HEK293 (cell line): ENCODE data around the gene GMEB2.

ENCODE experiments used
- CTCF ChIA-PET: fragments of 350-600 bp; formaldehyde crosslinking; extraction: SDS; loops from one replicate; lab custom pipeline; 2021; ENCODE audit warnings: antibody characterized with exemption; lab: Yijun Ruan, JAX
- POLR2A ChIA-PET: fragments of 300-600 bp; formaldehyde crosslinking; extraction: SDS; loops from one replicate; lab custom pipeline; 2020; ENCODE audit warnings: antibody characterized with exemption, inconsistent platforms; lab: Yijun Ruan, JAX
- H3K27ac ChIP-seq: fragments of 200-500 bp; sonication (Bioruptor generic); 2 replicates; pipeline ENCODE4 v1.5.1; 2014; ENCODE audit warnings: low read depth, low read length, control low read depth, inconsistent platforms; ENCODE audit errors: extremely low read depth
- H3K36me3 ChIP-seq, 2 experiments: fragments of 200-500 bp in 1 of 2; sonication (Bioruptor generic) in 1 of 2; 1 replicate in 1 of 2; 2 replicates in 1 of 2; pipeline ENCODE4 v1.5.1; 2014 to 2017; ENCODE audit warnings: inconsistent platforms in 2 of 2, low read length in 2 of 2; ENCODE audit not compliant: control insufficient read depth in 2 of 2, insufficient read depth in 1 of 2
- H3K4me1 ChIP-seq: fragments of 200-500 bp; sonication (Bioruptor generic); 2 replicates; pipeline ENCODE4 v1.5.1; 2014; ENCODE audit warnings: mild to moderate bottlenecking, low read length, inconsistent platforms; ENCODE audit not compliant: control insufficient read depth, insufficient read depth
- H3K4me3 ChIP-seq: 2 replicates; pipeline ENCODE4 v1.5.1; 2011; ENCODE audit warnings: low read depth, mild to moderate bottlenecking, control low read depth, low read length, moderate library complexity
- H3K9me3 ChIP-seq: fragments of 200-500 bp; sonication (Bioruptor generic); 2 replicates; pipeline ENCODE4 v1.5.1; 2014; ENCODE audit warnings: low read depth, low read length, inconsistent platforms; ENCODE audit not compliant: control insufficient read depth, insufficient read depth
- CTCF ChIP-seq: fragments of 450-650 bp; formaldehyde crosslinking; IDR thresholded peaks from 2 replicates; pipeline ENCODE4 v1.5.1; 2016; ENCODE audit warnings: missing biosample characterization, missing genetic modification characterization
- FEZF1 ChIP-seq: fragments of 450-650 bp; formaldehyde crosslinking; IDR thresholded peaks from 2 replicates; pipeline ENCODE4 v1.5.1; 2016; ENCODE audit warnings: missing biosample characterization, missing genetic modification characterization
- GLIS1 ChIP-seq: fragments of 450-650 bp; formaldehyde crosslinking; IDR thresholded peaks from 2 replicates; pipeline ENCODE4 v1.5.1; 2016; ENCODE audit warnings: missing biosample characterization, missing genetic modification characterization
- KLF1 ChIP-seq: fragments of 450-650 bp; formaldehyde crosslinking; IDR thresholded peaks from 2 replicates; pipeline ENCODE4 v1.5.1; 2016; ENCODE audit warnings: missing biosample characterization, missing genetic modification characterization
- KLF9 ChIP-seq: fragments of 450-650 bp; formaldehyde crosslinking; IDR thresholded peaks from 2 replicates; pipeline ENCODE4 v1.5.1; 2016; ENCODE audit warnings: missing biosample characterization, missing genetic modification characterization, low read depth
- PRDM2 ChIP-seq: fragments of 450-650 bp; formaldehyde crosslinking; IDR thresholded peaks from 2 replicates; pipeline ENCODE4 v1.5.1; 2016; ENCODE audit warnings: missing biosample characterization, missing genetic modification characterization, borderline replicate concordance
- SP3 ChIP-seq: fragments of 450-650 bp; formaldehyde crosslinking; IDR thresholded peaks from 2 replicates; pipeline ENCODE4 v1.5.1; 2016; ENCODE audit warnings: missing biosample characterization, missing genetic modification characterization
- SP7 ChIP-seq: fragments of 450-650 bp; formaldehyde crosslinking; IDR thresholded peaks from 2 replicates; pipeline ENCODE4 v1.5.1; 2016; ENCODE audit warnings: missing biosample characterization, missing genetic modification characterization
- ZBTB8A ChIP-seq: fragments of 450-650 bp; formaldehyde crosslinking; IDR thresholded peaks from 2 replicates; pipeline ENCODE4 v1.5.1; 2016; ENCODE audit warnings: missing biosample characterization, missing genetic modification characterization
- ZFP3 ChIP-seq: fragments of 450-650 bp; formaldehyde crosslinking; IDR thresholded peaks from 2 replicates; pipeline ENCODE4 v1.5.1; 2016; ENCODE audit warnings: low read depth, missing biosample characterization, missing genetic modification characterization
- ZFP37 ChIP-seq: fragments of 450-650 bp; formaldehyde crosslinking; IDR thresholded peaks from 2 replicates; pipeline ENCODE4 v1.5.1; 2016; ENCODE audit warnings: missing biosample characterization, missing genetic modification characterization
- ZNF2 ChIP-seq: fragments of 450-650 bp; formaldehyde crosslinking; IDR thresholded peaks from 2 replicates; pipeline ENCODE4 v1.5.1; 2016; ENCODE audit warnings: missing biosample characterization, missing genetic modification characterization
- ZNF23 ChIP-seq: fragments of 450-650 bp; formaldehyde crosslinking; IDR thresholded peaks from 2 replicates; pipeline ENCODE4 v1.5.1; 2016; ENCODE audit warnings: missing biosample characterization, missing genetic modification characterization, borderline replicate concordance
- ZNF362 ChIP-seq: fragments of 450-650 bp; formaldehyde crosslinking; IDR thresholded peaks from 2 replicates; pipeline ENCODE4 v1.5.1; 2016; ENCODE audit warnings: missing biosample characterization, missing genetic modification characterization
- ZNF366 ChIP-seq: fragments of 450-650 bp; formaldehyde crosslinking; conservative IDR thresholded peaks from 2 replicates; pipeline ENCODE4 v1.5.1; 2016; ENCODE audit warnings: missing biosample characterization, missing genetic modification characterization
- ZNF37A ChIP-seq: fragments of 450-650 bp; IDR thresholded peaks from 2 replicates; pipeline ENCODE4 v1.5.1; 2018; ENCODE audit warnings: missing biosample characterization, missing genetic modification characterization
- ZNF416 ChIP-seq: fragments of 450-650 bp; formaldehyde crosslinking; IDR thresholded peaks from 2 replicates; pipeline ENCODE4 v1.5.1; 2016; ENCODE audit warnings: missing biosample characterization, missing genetic modification characterization
- ZNF433 ChIP-seq: fragments of 450-650 bp; formaldehyde crosslinking; IDR thresholded peaks from 2 replicates; pipeline ENCODE4 v1.5.1; 2016; ENCODE audit warnings: missing biosample characterization, missing genetic modification characterization, low read depth
- ZNF48 ChIP-seq: fragments of 450-650 bp; formaldehyde crosslinking; IDR thresholded peaks from 2 replicates; pipeline ENCODE4 v1.5.1; 2016; ENCODE audit warnings: missing biosample characterization, missing genetic modification characterization
- ZNF571 ChIP-seq: fragments of 450-650 bp; formaldehyde crosslinking; IDR thresholded peaks from 2 replicates; pipeline ENCODE4 v1.5.0; 2017; ENCODE audit warnings: missing biosample characterization, missing genetic modification characterization
- ZNF629 ChIP-seq: fragments of 450-650 bp; formaldehyde crosslinking; IDR thresholded peaks from 2 replicates; pipeline ENCODE4 v1.5.1; 2017; ENCODE audit warnings: missing biosample characterization, missing genetic modification characterization
- ZNF658 ChIP-seq: fragments of 450-650 bp; formaldehyde crosslinking; IDR thresholded peaks from 2 replicates; pipeline ENCODE4; 2016; ENCODE audit warnings: missing biosample characterization, missing genetic modification characterization
- ZNF701 ChIP-seq: fragments of 450-650 bp; formaldehyde crosslinking; IDR thresholded peaks from 2 replicates; pipeline ENCODE4 v1.5.1; 2016; ENCODE audit warnings: missing biosample characterization, missing genetic modification characterization
- ZNF777 ChIP-seq: fragments of 450-650 bp; formaldehyde crosslinking; IDR thresholded peaks from 2 replicates; pipeline ENCODE4 v1.5.1; 2017; ENCODE audit warnings: missing biosample characterization, missing genetic modification characterization, borderline replicate concordance
- ZNF791 ChIP-seq: fragments of 450-650 bp; formaldehyde crosslinking; IDR thresholded peaks from 2 replicates; pipeline ENCODE4 v1.5.1; 2016; ENCODE audit warnings: missing biosample characterization, missing genetic modification characterization
- ZNF837 ChIP-seq: fragments of 450-650 bp; formaldehyde crosslinking; IDR thresholded peaks from 2 replicates; pipeline ENCODE4 v1.5.1; 2016; ENCODE audit warnings: missing biosample characterization, missing genetic modification characterization
- ZSCAN16 ChIP-seq: fragments of 450-650 bp; formaldehyde crosslinking; IDR thresholded peaks from 2 replicates; pipeline ENCODE4 v1.5.1; 2016; ENCODE audit warnings: missing biosample characterization, missing genetic modification characterization
- TF ChIP-seq, protein P1 (sequence below): fragments of 450-650 bp; IDR thresholded peaks from 2 replicates; pipeline ENCODE4 v1.5.1; 2018; ENCODE audit warnings: missing biosample characterization, missing genetic modification characterization

Gene GMEB2

GRCh38 chr20:63553251-63553932, 73.5 kb downstream of the GMEB2 start (continued):
- TF ChIP-seq FEZF1 (tag by site-specific recombination) (no peak), SP3 (peak; percentile 93), ZFP37 (tag by site-specific recombination) (no peak), KLF9 (peak; percentile 44; the same call in 1 of the 2 replicates), ZNF37A (tag by site-specific recombination) (no peak), ZNF366 (tag by site-specific recombination) (no peak), ZNF837 (tag by site-specific recombination) (no peak), KLF1 (peak; percentile 36), SP7 (no peak), ZSCAN16 (tag by site-specific recombination) (no peak), GLIS1 (tag by site-specific recombination) (no peak), ZNF2 (no peak)

DNA sequence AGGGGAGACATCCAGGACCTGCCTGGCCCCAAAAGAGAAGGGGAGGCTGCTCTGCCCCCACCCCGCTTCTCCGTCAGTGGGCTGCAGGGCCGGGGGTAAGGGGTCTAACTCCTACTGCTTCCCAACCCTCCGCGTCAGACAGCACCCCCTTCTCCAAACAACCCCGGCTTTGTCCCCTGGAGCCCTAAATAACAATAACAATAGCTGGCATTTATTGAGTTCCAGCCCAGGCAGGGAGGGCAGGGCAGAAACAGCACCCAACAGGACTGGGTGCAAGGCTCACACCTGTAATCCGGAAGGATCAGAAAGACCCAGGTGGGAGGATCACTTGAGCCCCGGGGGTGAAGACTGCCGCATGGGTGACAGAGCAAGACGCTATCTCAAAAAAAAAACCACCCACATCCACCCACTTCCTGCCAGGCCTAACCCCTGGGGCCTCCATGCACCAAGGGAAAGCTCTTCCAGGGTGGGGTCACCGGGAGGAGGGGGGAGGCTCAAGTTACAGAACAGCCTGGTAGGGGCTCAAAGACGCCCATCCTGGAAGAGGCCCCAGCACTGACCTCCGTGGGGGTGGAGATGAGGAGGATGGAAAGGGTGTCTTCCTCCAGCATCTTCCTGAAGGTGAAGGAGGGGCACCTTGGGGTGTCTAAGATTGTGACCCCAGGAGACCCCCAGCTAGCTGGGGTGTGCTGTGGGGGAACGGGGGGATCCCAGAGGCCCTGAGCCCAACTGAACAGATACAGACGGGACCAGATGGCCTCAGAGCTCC, 74.2 kb downstream of the GMEB2 start:
- no peak overlapping the region for H3K4me3 ChIP-seq
- no peak overlapping the region; the same call in 1 of the 2 replicates for H3K27ac ChIP-seq
- ChIA-PET POLR2A (interaction anchor here (0.8 to 1.2 kb wide), 4 partner anchors 15 to 106 kb away, joined by 3 to 5 read pairs (median 4); partner anchors contain the start of genes HELZ2, PTK6 and RTEL1), CTCF (interaction anchor here (0.6 kb wide), 1 partner anchor 22 kb away, joined by 4 read pairs; no protein-coding TSS in a partner anchor)
- no peaks in the 10 kb centered on the region for H3K9me3 ChIP-seq
- H3K36me3 ChIP-seq = no peaks in the 10 kb centered on the region
- H3K4me1 ChIP-seq = 0 out of 2 replicates have a peak, but pooled peaks cover 2% of the 10 kb centered on the region
- TF ChIP-seq SP7 (no peak), ZNF658 (tag by site-specific recombination) (no peak), ZBTB8A (tag by site-specific recombination) (peak; percentile 69), PRDM2 (tag by site-specific recombination) (no peak), ZFP3 (tag by site-specific recombination) (no peak), ZNF48 (tag by site-specific recombination) (no peak), ZNF701 (tag by site-specific recombination) (no peak), ZNF629 (tag by site-specific recombination) (no peak), ZNF23 (no peak), ZNF416 (tag by site-specific recombination) (no peak), CTCF (tag by site-specific recombination) (no peak), ZNF791 (tag by site-specific recombination) (no peak), ZNF433 (tag by site-specific recombination) (no peak), ZNF571 (tag by site-specific recombination) (no peak), ZNF362 (tag by site-specific recombination) (no peak), ZNF777 (no peak)
- TF ChIP-seq, protein P1, sequence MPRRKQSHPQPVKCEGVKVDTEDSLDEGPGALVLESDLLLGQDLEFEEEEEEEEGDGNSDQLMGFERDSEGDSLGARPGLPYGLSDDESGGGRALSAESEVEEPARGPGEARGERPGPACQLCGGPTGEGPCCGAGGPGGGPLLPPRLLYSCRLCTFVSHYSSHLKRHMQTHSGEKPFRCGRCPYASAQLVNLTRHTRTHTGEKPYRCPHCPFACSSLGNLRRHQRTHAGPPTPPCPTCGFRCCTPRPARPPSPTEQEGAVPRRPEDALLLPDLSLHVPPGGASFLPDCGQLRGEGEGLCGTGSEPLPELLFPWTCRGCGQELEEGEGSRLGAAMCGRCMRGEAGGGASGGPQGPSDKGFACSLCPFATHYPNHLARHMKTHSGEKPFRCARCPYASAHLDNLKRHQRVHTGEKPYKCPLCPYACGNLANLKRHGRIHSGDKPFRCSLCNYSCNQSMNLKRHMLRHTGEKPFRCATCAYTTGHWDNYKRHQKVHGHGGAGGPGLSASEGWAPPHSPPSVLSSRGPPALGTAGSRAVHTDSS (tag by site-specific recombination) = no peak
